Measurements from ENCODE around the gene DGCR2. TPM values are rescaled to one million over a fixed set of nuclear protein-coding genes. Genes with fewer than 3 reads are reported as not detected.

Gene DGCR2
- total RNA-seq, 2 experiments from 2014 or later, result 29.7 to 30.8 TPM

GRCh38 chr22:19139974-19140373 is 17.8 kb upstream of the DGCR2 start:
- no peak for DNase-seq
- Mint-ChIP-seq H3K36me3 (ENCODE audit: low read depth) (peaks cover 39% of the 10 kb centered on the region), H3K27me3 (no peaks in the 10 kb centered on the region), H3K4me1 (peaks cover 21% of the 10 kb centered on the region), H3K9me3 (no peaks in the 10 kb centered on the region), H3K4me3 (no peak overlapping the region), H3K27ac (no peak overlapping the region)
- CTCF ChIA-PET, result no interaction called here
- POLR2A ChIA-PET, result interaction anchor here (0.7 kb wide), 1 partner anchor 17 kb away, joined by 4 read pairs; the partner anchor contains the start of gene DGCR2

- Mint-ChIP-seq H3K9me3 (no peaks in the 10 kb centered on the region), H3K27ac (no peak overlapping the region), H3K4me1 (peaks cover 13% of the 10 kb centered on the region), H3K27me3 (no peaks in the 10 kb centered on the region), H3K36me3 (ENCODE audit: low read depth) (peaks cover 44% of the 10 kb centered on the region), H3K4me3 (no peak overlapping the region)
- ChIA-PET CTCF (no interaction called here), POLR2A (interaction anchor here (1.3 kb wide), 1 partner anchor 15 kb away, joined by 3 read pairs; no protein-coding TSS in a partner anchor)
- DNase-seq, result no peak
Measured at GRCh38 chr22:19139001-19139356, 16.8 kb upstream of the DGCR2 start.

- H3K27me3 Mint-ChIP-seq, result no peaks in the 10 kb centered on the region
- H3K27ac Mint-ChIP-seq, result no peak overlapping the region
- no peak overlapping the region for H3K4me3 Mint-ChIP-seq
- ChIA-PET CTCF (no interaction called here), POLR2A (interaction anchor here (1.3 kb wide), 1 partner anchor 14 kb away, joined by 3 read pairs; no protein-coding TSS in a partner anchor)
- no peak for DNase-seq
- H3K4me1 Mint-ChIP-seq, result peaks cover 8% of the 10 kb centered on the region
- H3K9me3 Mint-ChIP-seq, result no peaks in the 10 kb centered on the region
- peaks cover 42% of the 10 kb centered on the region for H3K36me3 Mint-ChIP-seq (ENCODE audit: low read depth)
Measured at GRCh38 chr22:19138217-19139000, 16.2 kb upstream of the DGCR2 start.

DNA sequence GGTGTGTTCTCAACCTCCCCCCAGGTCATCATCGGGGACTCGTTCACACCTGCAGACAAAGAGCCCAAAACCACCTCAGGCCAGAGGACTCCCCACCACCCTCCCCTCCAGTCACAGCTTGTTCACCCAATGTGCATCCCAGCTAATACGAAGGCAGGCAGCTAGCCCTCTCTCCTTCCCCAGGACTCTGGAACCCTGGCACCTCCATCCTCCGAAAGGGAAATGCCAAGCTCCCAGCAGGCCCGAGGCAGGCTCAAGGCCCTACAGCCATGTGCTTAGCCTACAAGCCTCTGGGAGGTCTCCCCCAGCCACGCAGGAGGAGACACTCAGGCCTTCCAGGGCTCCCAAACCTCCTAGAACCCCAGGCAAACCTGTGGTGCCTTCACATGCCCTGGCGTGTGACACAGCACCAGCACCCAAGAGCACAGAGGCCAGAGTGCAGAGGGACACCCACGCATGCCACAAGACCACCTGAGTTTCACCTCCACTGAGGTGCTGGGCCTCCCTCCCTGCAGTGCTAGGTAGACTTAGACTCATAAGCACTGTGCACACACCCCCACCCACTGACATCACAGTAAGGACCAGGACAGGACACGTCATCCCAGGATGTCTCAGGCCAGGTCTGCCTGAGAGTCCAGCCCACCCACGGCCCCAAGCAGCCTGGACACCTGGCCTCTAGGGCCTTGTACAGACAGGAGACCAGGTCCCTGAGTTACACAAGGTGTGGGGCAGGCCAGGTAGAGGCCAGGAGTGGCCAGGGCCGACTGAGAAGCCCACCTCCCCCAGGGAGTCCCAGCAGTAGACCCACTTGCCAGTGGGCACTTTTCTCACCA is 15.4 kb upstream of the DGCR2 start:
- H3K36me3 Mint-ChIP-seq (ENCODE audit: low read depth), result peaks cover 42% of the 10 kb centered on the region
- H3K9me3 Mint-ChIP-seq, result no peaks in the 10 kb centered on the region
- no peak for DNase-seq
- no peaks in the 10 kb centered on the region for H3K27me3 Mint-ChIP-seq
- CTCF ChIA-PET, result no interaction called here
- no peak overlapping the region for H3K4me3 Mint-ChIP-seq
- POLR2A ChIA-PET, result no interaction called here
- H3K27ac Mint-ChIP-seq, result no peak overlapping the region
- peaks cover 3% of the 10 kb centered on the region for H3K4me1 Mint-ChIP-seq

- POLR2A ChIA-PET, result no interaction called here
- H3K27me3 Mint-ChIP-seq, result no peaks in the 10 kb centered on the region
- H3K4me1 Mint-ChIP-seq, result peaks cover 2% of the 10 kb centered on the region
- DNase-seq, result no peak
- H3K4me3 Mint-ChIP-seq, result no peak overlapping the region
- H3K9me3 Mint-ChIP-seq, result no peaks in the 10 kb centered on the region
- peaks cover 40% of the 10 kb centered on the region for H3K36me3 Mint-ChIP-seq (ENCODE audit: low read depth)
- CTCF ChIA-PET, result no interaction called here
- H3K27ac Mint-ChIP-seq, result no peak overlapping the region
Measured at GRCh38 chr22:19136915-19137314, 14.7 kb upstream of the DGCR2 start.

DNA sequence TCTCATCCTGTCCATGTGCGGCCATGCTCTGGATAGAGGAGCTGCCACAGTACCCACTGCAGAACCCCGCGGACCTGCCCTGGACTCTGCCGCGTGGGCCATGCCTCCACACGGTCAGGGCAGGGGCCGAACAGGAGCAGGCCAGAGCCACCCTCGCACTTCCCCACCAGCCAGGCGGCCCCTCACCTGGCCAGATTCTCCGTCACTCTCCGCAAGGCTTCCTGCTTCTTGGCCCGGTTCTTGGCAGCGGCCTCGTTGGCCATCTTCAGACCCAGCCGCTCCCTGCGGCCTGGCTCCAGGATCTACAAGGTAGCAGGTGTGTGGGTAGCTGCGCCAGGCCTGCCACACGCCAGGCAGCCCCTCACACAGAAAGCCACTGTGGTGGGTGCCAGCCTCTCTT is 12.7 kb upstream of the DGCR2 start:
- Mint-ChIP-seq H3K4me3 (no peak overlapping the region), H3K27ac (no peak overlapping the region), H3K36me3 (ENCODE audit: low read depth) (peaks cover 36% of the 10 kb centered on the region), H3K9me3 (no peaks in the 10 kb centered on the region), H3K4me1 (no peaks in the 10 kb centered on the region), H3K27me3 (no peaks in the 10 kb centered on the region)
- DNase-seq, result no peak
- ChIA-PET POLR2A (interaction anchor here (3.4 kb wide), 1 partner anchor 9 kb away, joined by 15 read pairs; the partner anchor contains the start of gene ESS2), CTCF (no interaction called here)

GRCh38 chr22:19134176-19134831 is 12.1 kb upstream of the DGCR2 start:
- H3K36me3 Mint-ChIP-seq (ENCODE audit: low read depth), result peaks cover 31% of the 10 kb centered on the region
- DNase-seq, result no peak
- H3K4me3 Mint-ChIP-seq, result no peak overlapping the region
- ChIA-PET CTCF (no interaction called here), POLR2A (interaction anchor here (3.4 kb wide), 1 partner anchor 10 kb away, joined by 15 read pairs; the partner anchor contains the start of gene ESS2)
- no peaks in the 10 kb centered on the region for H3K27me3 Mint-ChIP-seq
- H3K9me3 Mint-ChIP-seq, result no peaks in the 10 kb centered on the region
- no peak overlapping the region for H3K27ac Mint-ChIP-seq
- no peaks in the 10 kb centered on the region for H3K4me1 Mint-ChIP-seq

- POLR2A ChIA-PET, result interaction anchor here (3.4 kb wide), 1 partner anchor 11 kb away, joined by 15 read pairs; the partner anchor contains the start of gene ESS2
- Mint-ChIP-seq H3K36me3 (ENCODE audit: low read depth) (peaks cover 29% of the 10 kb centered on the region), H3K4me3 (no peak overlapping the region), H3K9me3 (no peaks in the 10 kb centered on the region), H3K4me1 (no peaks in the 10 kb centered on the region), H3K27ac (no peak overlapping the region), H3K27me3 (no peaks in the 10 kb centered on the region)
- no peak for DNase-seq
- CTCF ChIA-PET, result no interaction called here
Measured at GRCh38 chr22:19133561-19133960, 11.3 kb upstream of the DGCR2 start.

- ChIA-PET CTCF (no interaction called here), POLR2A (interaction anchor here (3.4 kb wide), 1 partner anchor 11 kb away, joined by 15 read pairs; the partner anchor contains the start of gene ESS2)
- Mint-ChIP-seq H3K27ac (no peak overlapping the region), H3K36me3 (ENCODE audit: low read depth) (peaks cover 29% of the 10 kb centered on the region), H3K9me3 (no peaks in the 10 kb centered on the region), H3K27me3 (no peaks in the 10 kb centered on the region), H3K4me1 (no peaks in the 10 kb centered on the region), H3K4me3 (no peak overlapping the region)
- no peak for DNase-seq
Measured at GRCh38 chr22:19132693-19133400, 10.6 kb upstream of the DGCR2 start.

DNA sequence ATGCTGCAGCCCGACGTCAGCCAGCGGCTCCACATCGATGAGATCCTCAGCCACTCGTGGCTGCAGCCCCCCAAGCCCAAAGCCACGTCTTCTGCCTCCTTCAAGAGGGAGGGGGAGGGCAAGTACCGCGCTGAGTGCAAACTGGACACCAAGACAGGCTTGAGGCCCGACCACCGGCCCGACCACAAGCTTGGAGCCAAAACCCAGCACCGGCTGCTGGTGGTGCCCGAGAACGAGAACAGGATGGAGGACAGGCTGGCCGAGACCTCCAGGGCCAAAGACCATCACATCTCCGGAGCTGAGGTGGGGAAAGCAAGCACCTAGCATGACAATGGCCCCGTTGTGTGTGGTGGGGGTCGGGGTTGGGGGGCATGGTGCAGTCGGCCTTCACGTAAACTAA is 9.9 kb upstream of the DGCR2 start:
- no peak overlapping the region for H3K4me3 Mint-ChIP-seq
- no peaks in the 10 kb centered on the region for H3K27me3 Mint-ChIP-seq
- ChIA-PET CTCF (no interaction called here), POLR2A (interaction anchor here (3.4 kb wide), 1 partner anchor 12 kb away, joined by 15 read pairs; the partner anchor contains the start of gene ESS2)
- DNase-seq, result no peak
- H3K36me3 Mint-ChIP-seq (ENCODE audit: low read depth), result peaks cover 29% of the 10 kb centered on the region
- H3K9me3 Mint-ChIP-seq, result no peaks in the 10 kb centered on the region
- H3K27ac Mint-ChIP-seq, result no peak overlapping the region
- no peaks in the 10 kb centered on the region for H3K4me1 Mint-ChIP-seq

DNA sequence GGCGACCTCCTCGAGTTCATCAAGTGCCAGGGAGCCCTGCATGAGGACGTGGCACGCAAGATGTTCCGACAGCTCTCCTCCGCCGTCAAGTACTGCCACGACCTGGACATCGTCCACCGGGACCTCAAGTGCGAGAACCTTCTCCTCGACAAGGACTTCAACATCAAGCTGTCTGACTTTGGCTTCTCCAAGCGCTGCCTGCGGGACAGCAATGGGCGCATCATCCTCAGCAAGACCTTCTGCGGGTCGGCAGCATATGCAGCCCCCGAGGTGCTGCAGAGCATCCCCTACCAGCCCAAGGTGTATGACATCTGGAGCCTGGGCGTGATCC is 9.4 kb upstream of the DGCR2 start:
- CTCF ChIA-PET, result no interaction called here
- Mint-ChIP-seq H3K27ac (no peak overlapping the region), H3K4me1 (no peaks in the 10 kb centered on the region), H3K36me3 (ENCODE audit: low read depth) (peaks cover 26% of the 10 kb centered on the region), H3K4me3 (no peak overlapping the region), H3K9me3 (no peaks in the 10 kb centered on the region), H3K27me3 (no peaks in the 10 kb centered on the region)
- DNase-seq, result no peak
- POLR2A ChIA-PET, result interaction anchor here (3.4 kb wide), 1 partner anchor 13 kb away, joined by 15 read pairs; the partner anchor contains the start of gene ESS2

- no peak for DNase-seq
- ChIA-PET POLR2A (no interaction called here), CTCF (no interaction called here)
- H3K36me3 Mint-ChIP-seq (ENCODE audit: low read depth), result peaks cover 21% of the 10 kb centered on the region
- no peaks in the 10 kb centered on the region for H3K9me3 Mint-ChIP-seq
- no peaks in the 10 kb centered on the region for H3K27me3 Mint-ChIP-seq
- H3K4me1 Mint-ChIP-seq, result no peaks in the 10 kb centered on the region
- no peak within 1 kb of the TSS for H3K4me3 Mint-ChIP-seq
- no peak within 1 kb of the TSS for H3K27ac Mint-ChIP-seq
Measured at GRCh38 chr22:19130959-19131684, 8.9 kb upstream of the DGCR2 start, which contains the start of gene TSSK2. TSS of gene TSSK2 (plus strand) at chr22:19131308. CDS start at chr22:19131400, 92 bp downstream.

All from activated CD4-positive, alpha-beta memory T cell treated with anti-CD3 and anti-CD28 coated beads, Interleukin-2, amount 10 ng/mL, durations not matched to agents 7 days and 5 days (primary cell).